Omental fat pad (tissue), 4 donors: Measurements from ENCODE around the gene MROH2A. TPM values are rescaled to one million over a fixed set of nuclear protein-coding genes. Genes with fewer than 3 reads are reported as not detected.
A peak's percentile ranks its signal among the peaks of the same experiment; 100 is the strongest.

Experiments
- ATAC-seq: fragments of 150-250 bp; one replicate; pipeline ENCODE4 v1.9.1; 2016; ENCODE audit warnings: mild to moderate bottlenecking, moderate library complexity; ENCODE audit not compliant: low FRiP score
- DNase-seq: peaks from one replicate; pipeline ENCODE4 v3.0.0-alpha.2; 2019; ENCODE audit warnings: low spot score
- total RNA-seq, 4 donors: library from RNA; depleted of rRNA; stranded (reverse); fragments of >200 nt; gene quantifications; one replicate each; pipeline ENCODE4 v1.1.0, GENCODE V29; 2016
- TF ChIP-seq, protein P1 (sequence below), 3 donors: fragments of 450-650 bp; IDR thresholded peaks; one replicate each; pipeline ENCODE4 v1.5.1; 2016 to 2017; ENCODE audit warnings: antibody characterized with exemption in 3 of 3, mild to moderate bottlenecking in 3 of 3, moderate library complexity in 2 of 3

MROH2A gene
- total RNA-seq, 4 donors from 2014 or later, result not detected

DNA sequence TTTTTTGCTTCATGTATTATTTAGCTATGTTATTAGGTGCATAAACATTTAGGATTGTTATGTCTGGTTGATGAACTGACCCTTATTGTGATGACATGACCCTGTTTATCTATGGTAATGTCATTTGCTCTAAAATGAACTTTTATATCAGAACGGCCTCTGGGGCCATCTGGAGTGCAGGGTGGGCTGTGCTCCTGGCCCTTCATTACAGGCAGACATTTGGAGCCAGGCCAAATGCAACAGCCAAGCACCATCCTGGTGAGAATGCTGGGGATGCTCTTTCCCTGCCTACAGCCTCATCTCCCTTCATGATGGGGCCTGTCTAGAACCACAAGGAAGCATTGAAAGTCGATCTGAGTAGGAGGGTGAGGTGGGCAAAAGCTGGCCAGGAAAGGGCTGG, 38.2 kb downstream of the MROH2A start:
- no peak for ATAC-seq
- DNase-seq, result no peak
- TF ChIP-seq, protein P1, sequence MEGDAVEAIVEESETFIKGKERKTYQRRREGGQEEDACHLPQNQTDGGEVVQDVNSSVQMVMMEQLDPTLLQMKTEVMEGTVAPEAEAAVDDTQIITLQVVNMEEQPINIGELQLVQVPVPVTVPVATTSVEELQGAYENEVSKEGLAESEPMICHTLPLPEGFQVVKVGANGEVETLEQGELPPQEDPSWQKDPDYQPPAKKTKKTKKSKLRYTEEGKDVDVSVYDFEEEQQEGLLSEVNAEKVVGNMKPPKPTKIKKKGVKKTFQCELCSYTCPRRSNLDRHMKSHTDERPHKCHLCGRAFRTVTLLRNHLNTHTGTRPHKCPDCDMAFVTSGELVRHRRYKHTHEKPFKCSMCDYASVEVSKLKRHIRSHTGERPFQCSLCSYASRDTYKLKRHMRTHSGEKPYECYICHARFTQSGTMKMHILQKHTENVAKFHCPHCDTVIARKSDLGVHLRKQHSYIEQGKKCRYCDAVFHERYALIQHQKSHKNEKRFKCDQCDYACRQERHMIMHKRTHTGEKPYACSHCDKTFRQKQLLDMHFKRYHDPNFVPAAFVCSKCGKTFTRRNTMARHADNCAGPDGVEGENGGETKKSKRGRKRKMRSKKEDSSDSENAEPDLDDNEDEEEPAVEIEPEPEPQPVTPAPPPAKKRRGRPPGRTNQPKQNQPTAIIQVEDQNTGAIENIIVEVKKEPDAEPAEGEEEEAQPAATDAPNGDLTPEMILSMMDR (IDR thresholded peaks at IDR 0.05), result no peak

DNA sequence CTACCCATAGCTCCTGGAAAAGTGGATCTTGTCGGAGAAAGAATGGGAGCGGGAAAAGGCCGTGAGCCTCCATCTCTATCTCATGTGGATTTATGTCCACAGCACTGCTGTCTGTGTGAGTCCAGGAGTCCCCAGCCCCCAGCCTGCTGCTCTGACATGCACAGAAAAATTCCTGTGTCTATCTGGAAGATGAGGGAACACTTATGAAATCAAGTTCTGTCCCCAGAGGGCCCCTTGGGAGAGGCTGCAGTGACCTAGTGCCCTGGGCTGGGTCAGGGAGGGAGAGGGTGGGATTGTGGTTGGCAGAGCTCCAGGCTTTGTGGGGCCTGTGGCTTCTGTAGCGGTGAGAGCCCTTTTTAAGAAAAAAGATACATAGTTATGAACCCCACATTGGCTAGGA, 38.6 kb downstream of the MROH2A start:
- DNase-seq (no peak), ATAC-seq (no peak)
- TF ChIP-seq, protein P1 (IDR thresholded peaks at IDR 0.05), result no peak

DNA sequence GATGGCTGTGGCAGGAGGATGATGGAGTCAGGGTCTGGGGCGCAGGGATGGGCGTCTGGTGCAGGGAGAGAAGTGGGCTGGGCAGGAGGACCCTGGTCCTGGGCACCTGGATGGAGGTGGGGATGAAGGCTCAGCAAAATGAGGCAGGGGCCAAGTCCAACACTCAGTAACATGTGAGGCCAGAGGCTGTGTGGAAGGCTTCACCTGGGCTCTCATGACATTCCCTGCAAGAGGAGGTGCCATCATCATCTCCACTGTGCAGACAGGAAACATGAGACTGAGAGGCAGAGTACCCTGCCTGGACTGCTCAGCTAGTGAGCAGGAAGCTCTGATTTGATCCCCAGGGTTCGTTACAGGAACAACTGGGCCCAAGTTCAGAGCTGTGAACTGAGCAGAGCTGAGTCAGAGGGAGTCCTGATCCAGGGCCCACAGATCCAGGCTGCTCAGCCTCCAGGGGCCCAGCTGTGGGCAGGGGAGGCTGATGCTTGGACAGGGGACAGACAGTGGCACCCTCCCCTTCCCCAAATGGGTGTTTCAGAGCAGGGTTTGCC, 39.3 kb downstream of the MROH2A start:
- TF ChIP-seq, protein P1 (IDR thresholded peaks at IDR 0.05), result no peak
- ATAC-seq (no peak), DNase-seq (peak; percentile 8)

DNA sequence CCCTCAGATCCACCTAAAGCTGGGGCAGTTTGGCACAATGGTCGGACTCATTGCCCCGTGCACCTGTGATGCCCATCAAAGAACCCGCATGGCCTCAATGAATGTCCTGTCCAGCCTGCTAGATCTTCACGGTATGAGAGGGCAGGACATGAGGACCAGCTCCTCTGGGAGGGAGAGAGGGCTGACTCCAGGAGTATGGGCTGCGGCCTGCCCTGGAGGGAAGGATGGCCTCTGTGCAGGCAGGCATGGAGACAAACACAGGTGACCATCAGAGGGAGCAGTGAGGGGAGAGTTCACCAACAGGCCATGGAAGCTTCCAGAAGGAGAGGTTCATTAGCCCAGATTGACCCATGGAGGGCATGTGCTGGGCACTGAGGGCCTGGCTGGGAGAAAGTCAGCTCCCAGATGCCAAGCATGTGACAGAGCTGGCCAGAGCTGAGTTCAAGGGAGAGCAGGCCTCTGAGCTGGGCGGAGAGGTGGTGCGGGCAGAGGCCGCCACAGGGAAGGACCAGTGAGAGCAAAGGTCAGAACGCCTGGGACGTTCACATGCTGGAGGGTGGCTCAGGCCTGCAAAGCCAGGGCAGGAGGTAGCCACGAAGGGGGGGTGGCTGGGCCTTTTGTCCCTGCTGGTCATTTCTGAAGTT, 40.0 kb downstream of the MROH2A start:
- DNase-seq, result no peak
- TF ChIP-seq, protein P1 (IDR thresholded peaks at IDR 0.05), result no peak

DNA sequence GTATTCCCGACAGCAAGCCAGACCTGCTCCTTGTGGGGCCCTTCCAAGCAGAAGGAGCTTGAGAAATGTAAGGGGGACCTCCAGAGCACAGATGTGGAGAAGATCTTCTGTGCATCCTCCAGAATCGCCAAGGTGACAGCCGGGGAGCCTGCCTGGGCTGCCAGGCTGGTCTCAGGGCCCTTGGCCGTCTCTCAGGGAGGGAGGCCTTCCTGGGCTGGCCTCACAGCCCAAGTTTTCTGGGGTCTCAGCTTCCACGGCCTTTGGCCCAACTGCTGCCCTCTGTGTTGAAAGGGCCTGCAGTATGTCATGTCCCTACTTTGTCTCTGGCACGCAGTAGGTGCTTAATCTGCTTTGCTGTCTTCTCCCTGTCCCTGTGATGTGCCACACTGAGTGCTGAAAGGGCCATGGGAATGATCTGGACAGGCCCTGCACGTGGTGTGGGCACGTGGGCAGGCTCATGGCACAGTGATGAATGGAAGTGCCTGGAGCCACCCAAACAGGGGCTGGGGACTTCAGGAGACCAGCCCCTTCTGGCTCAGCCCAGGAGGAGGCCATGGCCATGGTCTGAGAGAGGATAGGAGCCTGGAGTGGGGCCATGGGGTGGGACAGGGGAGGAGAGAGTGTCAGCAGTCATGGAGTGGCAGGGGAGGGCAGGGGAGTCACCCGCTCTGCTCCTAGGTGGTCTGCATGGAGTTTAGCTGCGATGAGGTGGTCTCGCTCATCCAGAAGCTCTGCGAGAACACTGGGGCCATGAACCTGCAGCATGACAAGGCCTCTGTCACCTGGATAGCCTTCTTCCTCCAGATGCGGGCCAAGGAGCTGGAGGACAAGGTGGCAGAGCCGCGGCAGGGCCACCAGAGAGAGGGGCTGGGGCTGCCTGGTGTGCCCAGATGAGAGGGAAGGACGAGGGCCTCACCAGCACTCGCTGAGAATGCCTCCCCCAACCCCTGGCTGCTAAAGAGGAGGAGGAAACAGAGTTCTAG, 40.8 kb downstream of the MROH2A start:
- TF ChIP-seq, protein P1 (IDR thresholded peaks at IDR 0.05), result no peak
- no peak for ATAC-seq
- no peak for DNase-seq

More for the DNA sequence above, 40.0 kb downstream of the MROH2A start:
- ATAC-seq, result no peak

DNA sequence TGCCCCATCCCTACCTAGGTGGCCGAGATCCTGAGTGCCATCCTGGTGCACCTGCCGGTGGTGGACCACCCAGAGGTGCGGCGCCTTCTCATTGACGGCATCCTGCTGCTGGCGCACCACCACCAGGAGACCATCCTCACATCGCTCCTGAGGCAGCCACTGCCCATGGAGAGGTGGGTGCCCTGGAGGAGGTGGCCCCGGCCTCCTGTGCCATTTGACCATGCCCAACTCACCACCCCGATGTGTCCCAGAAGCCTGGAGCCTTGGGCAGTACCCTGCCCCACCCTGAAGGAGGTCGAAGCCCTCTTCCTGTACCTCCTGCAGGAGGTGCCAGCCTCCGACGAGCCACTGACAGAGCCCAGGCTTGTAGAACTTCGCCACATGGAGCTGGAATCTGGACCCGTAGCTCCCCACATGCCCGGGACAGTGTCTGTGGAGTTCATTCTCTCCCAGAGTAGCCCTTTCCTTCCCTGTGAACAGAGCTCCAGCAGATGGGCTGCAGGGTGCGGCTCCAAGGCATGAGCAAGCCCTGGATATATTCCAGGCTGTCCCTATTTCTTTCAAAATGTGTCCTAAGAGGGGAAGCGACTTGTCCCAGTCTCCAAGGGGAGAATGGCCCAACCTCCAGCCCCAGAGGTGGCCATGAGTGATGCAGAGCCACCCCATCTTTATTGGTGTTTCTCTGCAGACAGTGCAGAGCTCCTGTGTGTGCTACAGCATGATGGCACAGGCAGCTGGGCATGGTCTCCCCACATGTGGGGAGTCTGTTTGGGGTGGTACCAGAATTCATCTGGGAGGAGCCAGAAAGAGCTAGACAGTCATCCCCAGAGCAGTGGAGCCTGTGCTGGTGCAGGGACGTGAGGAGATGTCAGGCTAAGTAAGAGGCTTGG, 42.0 kb downstream of the MROH2A start:
- TF ChIP-seq, protein P1 (IDR thresholded peaks at IDR 0.05), result no peak
- no peak for ATAC-seq
- DNase-seq, result no peak
